Neural cell (in vitro differentiated cells): Measurements from ENCODE around the gene PPP3CB. TPM values are rescaled to one million over a fixed set of nuclear protein-coding genes. Genes with fewer than 3 reads are reported as not detected.

Experiments
- H2AFZ ChIP-seq: fragments of 200-600, 300-800 bp; sonication (generic), shearing (Covaris generic); 2 replicates; pipeline ENCODE4 v1.6.0; 2014; ENCODE audit warnings: low read depth, mild to moderate bottlenecking, antibody characterized with exemption, low read length, moderate library complexity
- H3F3A ChIP-seq: fragments of 200-600 bp; shearing (Covaris generic); 2 replicates; pipeline ENCODE4 v1.6.1; 2016; ENCODE audit warnings: mild to moderate bottlenecking, moderate library complexity, mixed read lengths, antibody characterized with exemption, low read length; ENCODE audit not compliant: insufficient read depth, poor library complexity, severe bottlenecking
- H3K27ac ChIP-seq: fragments of 200-600, 300-800 bp; sonication (generic), shearing (Covaris generic); 2 replicates; pipeline ENCODE4 v1.5.1; 2014; ENCODE audit warnings: mild to moderate bottlenecking, low read length, moderate library complexity
- H3K27me3 ChIP-seq: fragments of 300-800, 200-600 bp; sonication (generic), shearing (Covaris generic); 2 replicates; pipeline ENCODE4 v1.6.0; 2014; ENCODE audit warnings: mild to moderate bottlenecking, low read depth, low read length, moderate library complexity; ENCODE audit not compliant: insufficient read depth
- H3K36me3 ChIP-seq: fragments of 300-800, 200-600 bp; sonication (generic), shearing (Covaris generic); 2 replicates; pipeline ENCODE4 v1.5.1; 2014; ENCODE audit warnings: mild to moderate bottlenecking, antibody characterized with exemption, low read length, moderate library complexity; ENCODE audit not compliant: insufficient read depth
- H3K4me2 ChIP-seq: fragments of 300-800, 200-600 bp; sonication (generic), shearing (Covaris generic); 2 replicates; pipeline ENCODE4 v1.6.0; 2014; ENCODE audit warnings: mild to moderate bottlenecking, low read length
- H3K4me3 ChIP-seq: fragments of 300-800, 200-600 bp; sonication (generic), shearing (Covaris generic); 2 replicates; pipeline ENCODE4 v1.5.1; 2014; ENCODE audit warnings: mild to moderate bottlenecking, low read length, moderate library complexity
- H3K79me2 ChIP-seq: fragments of 200-600 bp; shearing (Covaris generic); replicated peaks from 2 replicates; pipeline ENCODE4 v1.6.0; 2014; ENCODE audit warnings: mild to moderate bottlenecking, low read length, moderate library complexity; ENCODE audit not compliant: insufficient read depth
- H3K9ac ChIP-seq: fragments of 300-800, 200-600 bp; sonication (generic), shearing (Covaris generic); 2 replicates; pipeline ENCODE4 v1.6.1; 2016; ENCODE audit warnings: mild to moderate bottlenecking, low read length, mixed read lengths
- H3K9me2 ChIP-seq: fragments of 200-600 bp; shearing (Covaris generic); 2 replicates; pipeline ENCODE4 v1.6.1; 2016; ENCODE audit warnings: mild to moderate bottlenecking, low read length, mixed read lengths; ENCODE audit not compliant: insufficient read depth
- H3K9me3 ChIP-seq: fragments of 200-600, 300-800 bp; sonication (generic), shearing (Covaris generic); 2 replicates; pipeline ENCODE4 v1.6.1; 2016; ENCODE audit warnings: mild to moderate bottlenecking, mixed run types, low read length, moderate library complexity, mixed read lengths
- H4K20me1 ChIP-seq: fragments of 200-600 bp; shearing (Covaris generic); 2 replicates; pipeline ENCODE4 v1.6.1; 2016; ENCODE audit warnings: mild to moderate bottlenecking, mixed run types; ENCODE audit not compliant: insufficient read depth
- CTCF ChIP-seq: fragments of 450-650 bp; IDR thresholded peaks from 2 replicates; pipeline ENCODE4 v1.5.1; 2014; ENCODE audit warnings: antibody characterized with exemption, mild to moderate bottlenecking, moderate library complexity; ENCODE audit not compliant: poor library complexity, severe bottlenecking
- EP300 ChIP-seq: fragments of 450-650 bp; conservative IDR thresholded peaks from 2 replicates; pipeline ENCODE4 v1.6.1; 2014; ENCODE audit warnings: antibody characterized with exemption, mild to moderate bottlenecking, moderate library complexity; ENCODE audit not compliant: poor library complexity, severe bottlenecking
- EZH2 ChIP-seq: fragments of 200-600, 300-800 bp; shearing (Covaris generic), sonication (generic); IDR thresholded peaks from 2 replicates; pipeline ENCODE4 v1.6.1; 2014; ENCODE audit warnings: antibody characterized with exemption, low read length, borderline replicate concordance, mild to moderate bottlenecking; ENCODE audit not compliant: insufficient read depth, poor library complexity, severe bottlenecking
- MXI1 ChIP-seq: fragments of 450-650 bp; conservative IDR thresholded peaks from 2 replicates; pipeline ENCODE4 v1.6.1; 2014; ENCODE audit warnings: antibody characterized with exemption, mild to moderate bottlenecking; ENCODE audit not compliant: poor library complexity, severe bottlenecking
- POLR2AphosphoS5 ChIP-seq: IDR thresholded peaks from 2 replicates; pipeline ENCODE4 v1.6.1; 2012
- RAD21 ChIP-seq: fragments of 450-650 bp; conservative IDR thresholded peaks from 2 replicates; pipeline ENCODE4 v1.6.1; 2014; ENCODE audit warnings: antibody characterized with exemption, mild to moderate bottlenecking, moderate library complexity
- REST ChIP-seq: IDR thresholded peaks from 2 replicates; pipeline ENCODE4 v1.6.1; 2012; ENCODE audit warnings: borderline replicate concordance
- SMC3 ChIP-seq: fragments of 450-650 bp; conservative IDR thresholded peaks from 2 replicates; pipeline ENCODE4 v1.6.1; 2014; ENCODE audit warnings: antibody characterized with exemption, mild to moderate bottlenecking, moderate library complexity; ENCODE audit not compliant: poor library complexity
- TAF1 ChIP-seq: IDR thresholded peaks from 2 replicates; pipeline ENCODE4 v1.6.1; 2012; ENCODE audit warnings: low read depth
- polyA plus RNA-seq: library from polyadenylated mRNA; depleted of rRNA; stranded (reverse); fragments of >200 nt; gene quantifications from 2 replicates; pipeline ENCODE4 v1.2.3, GENCODE V29; 2014

PPP3CB gene
- polyA plus RNA-seq, 1 donor from 2014 or later, result 101 TPM

GRCh38 chr10:73459683-73460314, 36.0 kb downstream of the PPP3CB start:
- Histone ChIP-seq H3K9me2 (no peaks in the 10 kb centered on the region), H3K9me3 (no peaks in the 10 kb centered on the region), H4K20me1 (no peaks in the 10 kb centered on the region), H2AFZ (no peak overlapping the region), H3K27me3 (no peaks in the 10 kb centered on the region), H3K9ac (no peak overlapping the region), H3K79me2 (no peaks in the 10 kb centered on the region), H3K4me2 (no peak overlapping the region), H3K36me3 (no peaks in the 10 kb centered on the region), H3K27ac (no peak overlapping the region), H3K4me3 (no peak overlapping the region), H3F3A (no peaks in the 10 kb centered on the region)
- TF ChIP-seq CTCF, result no peak
- no peak for TF ChIP-seq REST
- TF ChIP-seq EZH2, result no peak
- TF ChIP-seq EP300, result no peak
- TF ChIP-seq TAF1, result no peak
- no peak for TF ChIP-seq POLR2AphosphoS5
- no peak for TF ChIP-seq RAD21
- no peak for TF ChIP-seq SMC3
- TF ChIP-seq MXI1, result no peak

- Histone ChIP-seq H3K4me3 (no peak overlapping the region), H3K4me2 (no peak overlapping the region), H3K27ac (no peak overlapping the region), H3F3A (no peaks in the 10 kb centered on the region), H3K9ac (no peak overlapping the region), H3K9me3 (no peaks in the 10 kb centered on the region), H2AFZ (no peak overlapping the region), H3K27me3 (no peaks in the 10 kb centered on the region), H3K79me2 (no peaks in the 10 kb centered on the region), H3K9me2 (no peaks in the 10 kb centered on the region), H3K36me3 (peaks cover 5% of the 10 kb centered on the region), H4K20me1 (no peaks in the 10 kb centered on the region)
- TF ChIP-seq MXI1 (no peak), EP300 (no peak), CTCF (no peak), SMC3 (no peak), POLR2AphosphoS5 (no peak), RAD21 (no peak), TAF1 (no peak), REST (no peak), EZH2 (no peak)
Observed at GRCh38 chr10:73456187-73456890, 39.5 kb downstream of the PPP3CB start.
